Cardiac fibroblast (primary cell): Measurements from ENCODE around the gene DYSF.

Experiments
- DNase-seq, 2 donors: peaks; one replicate each; pipeline versions ENCODE4 v3.0.0 to v3.0.0-alpha.2; 2010; ENCODE audit warnings: low read depth in 2 of 2
- H3K4me3 ChIP-seq, 2 donors: replicated peaks in 1 of 2; 1 replicate in 1 of 2; 2 replicates in 1 of 2; pipeline ENCODE4 v1.5.1; 2011; ENCODE audit warnings: low read depth in 2 of 2, low read length in 2 of 2, mild to moderate bottlenecking in 2 of 2, moderate library complexity in 1 of 2
- TF ChIP-seq, protein P1 (sequence below): IDR thresholded peaks from one replicate; pipeline ENCODE4 v1.5.1; 2011; ENCODE audit warnings: low read depth, mild to moderate bottlenecking, low read length, inconsistent platforms

DYSF gene

GRCh38 chr2:71637168-71637567 is 183.8 kb downstream of the DYSF start:
- TF ChIP-seq, protein P1, sequence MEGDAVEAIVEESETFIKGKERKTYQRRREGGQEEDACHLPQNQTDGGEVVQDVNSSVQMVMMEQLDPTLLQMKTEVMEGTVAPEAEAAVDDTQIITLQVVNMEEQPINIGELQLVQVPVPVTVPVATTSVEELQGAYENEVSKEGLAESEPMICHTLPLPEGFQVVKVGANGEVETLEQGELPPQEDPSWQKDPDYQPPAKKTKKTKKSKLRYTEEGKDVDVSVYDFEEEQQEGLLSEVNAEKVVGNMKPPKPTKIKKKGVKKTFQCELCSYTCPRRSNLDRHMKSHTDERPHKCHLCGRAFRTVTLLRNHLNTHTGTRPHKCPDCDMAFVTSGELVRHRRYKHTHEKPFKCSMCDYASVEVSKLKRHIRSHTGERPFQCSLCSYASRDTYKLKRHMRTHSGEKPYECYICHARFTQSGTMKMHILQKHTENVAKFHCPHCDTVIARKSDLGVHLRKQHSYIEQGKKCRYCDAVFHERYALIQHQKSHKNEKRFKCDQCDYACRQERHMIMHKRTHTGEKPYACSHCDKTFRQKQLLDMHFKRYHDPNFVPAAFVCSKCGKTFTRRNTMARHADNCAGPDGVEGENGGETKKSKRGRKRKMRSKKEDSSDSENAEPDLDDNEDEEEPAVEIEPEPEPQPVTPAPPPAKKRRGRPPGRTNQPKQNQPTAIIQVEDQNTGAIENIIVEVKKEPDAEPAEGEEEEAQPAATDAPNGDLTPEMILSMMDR: no peak
- DNase-seq: no peak
- H3K4me3 ChIP-seq: no peak overlapping the region

GRCh38 chr2:71637736-71638135 is 184.4 kb downstream of the DYSF start:
- DNase-seq: no peak
- no peak overlapping the region for H3K4me3 ChIP-seq
- TF ChIP-seq, protein P1: no peak

DNA sequence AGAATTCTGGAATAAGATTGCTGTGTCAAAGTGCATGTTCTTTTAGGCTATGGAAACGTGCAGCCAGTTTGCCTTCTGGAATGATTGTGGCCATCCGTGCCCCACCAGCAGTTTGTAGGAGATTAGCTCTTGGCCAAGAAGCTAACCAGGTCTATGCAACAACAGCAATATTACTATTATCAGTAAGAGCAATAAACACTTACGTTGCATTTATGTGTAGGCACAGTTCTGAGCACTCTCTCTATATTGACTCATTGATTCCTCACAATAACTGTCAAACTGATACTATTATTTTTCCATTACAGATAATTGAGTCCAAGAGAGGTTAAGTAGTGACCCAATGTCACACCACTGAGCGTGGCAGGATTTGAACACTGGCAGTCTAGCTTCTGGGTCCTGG is 186.4 kb downstream of the DYSF start:
- no peak for DNase-seq
- TF ChIP-seq, protein P1: no peak
- H3K4me3 ChIP-seq: no peak overlapping the region

DNA sequence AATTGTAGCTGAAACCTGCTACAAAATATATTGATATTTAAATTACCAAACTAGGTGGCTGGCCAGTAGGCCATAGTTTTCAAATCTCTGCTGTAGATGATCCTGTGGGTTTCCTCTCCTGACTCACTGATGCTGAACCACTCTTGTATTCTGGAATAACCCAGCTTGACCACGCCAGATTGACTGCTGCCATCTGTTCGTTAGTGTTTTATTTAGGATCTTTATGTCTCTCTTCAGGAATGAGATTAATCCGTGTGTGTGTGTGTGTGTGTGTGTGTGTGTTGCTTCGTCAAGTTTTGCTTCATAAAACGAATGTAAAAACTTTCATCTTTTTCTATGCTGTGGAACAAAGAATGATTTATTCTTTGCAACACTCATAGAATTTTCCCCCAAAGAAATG is 187.1 kb downstream of the DYSF start:
- no peak for DNase-seq
- no peak overlapping the region for H3K4me3 ChIP-seq
- TF ChIP-seq, protein P1: no peak

DNA sequence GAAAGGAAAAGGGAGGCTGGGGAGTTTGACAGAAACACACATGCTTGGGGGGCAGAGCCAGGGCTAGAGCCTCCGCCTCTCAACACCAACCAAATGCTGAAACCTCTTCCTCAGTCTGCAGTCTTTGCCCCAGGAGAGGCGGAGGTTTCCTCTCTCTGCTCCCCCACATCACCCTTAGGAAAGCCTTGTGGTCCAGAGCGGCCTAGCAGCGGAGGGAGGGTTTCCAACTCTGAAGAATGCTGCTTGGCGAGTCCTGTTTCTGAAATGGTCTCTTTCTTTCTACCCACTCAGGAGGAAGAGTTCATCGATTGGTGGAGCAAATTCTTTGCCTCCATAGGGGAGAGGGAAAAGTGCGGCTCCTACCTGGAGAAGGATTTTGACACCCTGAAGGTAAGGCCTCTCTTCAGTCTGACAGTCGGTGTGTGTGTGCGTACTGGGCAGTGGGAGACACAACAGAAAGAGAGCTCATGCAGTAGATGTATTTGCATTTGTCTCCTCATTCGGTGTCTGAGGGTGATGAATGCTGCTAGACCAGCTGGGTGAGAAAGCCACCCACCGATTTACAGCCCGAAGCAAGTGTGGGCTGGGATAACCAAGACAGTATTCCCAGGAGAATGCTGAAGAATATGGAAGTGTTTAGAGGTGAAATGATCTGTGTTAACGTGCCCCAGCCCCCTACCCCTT is 190.5 kb downstream of the DYSF start:
- DNase-seq: no peak
- no peak overlapping the region for H3K4me3 ChIP-seq
- TF ChIP-seq, protein P1: no peak

DNA sequence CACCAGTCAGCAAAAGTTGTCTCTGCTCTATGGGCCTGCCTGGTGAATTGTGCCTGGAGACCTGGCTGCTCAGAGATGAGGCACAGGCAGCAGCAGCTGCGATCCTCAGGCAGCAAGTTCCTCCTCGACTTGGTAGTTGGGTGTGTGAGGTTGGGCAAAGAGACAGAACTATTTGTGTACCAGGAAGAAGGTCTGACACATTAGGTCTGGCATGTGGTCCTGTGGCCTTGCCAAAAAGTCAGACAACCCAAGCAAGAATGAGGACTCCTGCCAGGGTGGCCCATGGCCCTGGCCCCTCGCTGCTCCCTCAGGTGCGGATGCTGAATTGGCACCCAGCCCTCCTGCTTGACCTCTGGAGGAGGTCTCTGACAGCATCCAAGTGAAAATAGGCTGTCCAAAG is 192.7 kb downstream of the DYSF start:
- no peak overlapping the region for H3K4me3 ChIP-seq
- DNase-seq: peak; percentile 70 to 72
- TF ChIP-seq, protein P1: no peak

GRCh38 chr2:71647356-71647755 is 194.0 kb downstream of the DYSF start:
- TF ChIP-seq, protein P1: no peak
- H3K4me3 ChIP-seq: no peak overlapping the region
- DNase-seq: peak in 1 of 2 donors; percentile 18
